IPS-18c (cell line): Measurements from ENCODE around the gene CLDN7.
A peak's percentile ranks its signal among the peaks of the same experiment; 100 is the strongest.

Experiments used
- H3K4me3 ChIP-seq: 2 replicates; pipeline ENCODE4 v1.7.0; 2013; ENCODE audit warnings: low read depth, mild to moderate bottlenecking, low read length, moderate library complexity; ENCODE audit not compliant: insufficient read depth
- H3K9me3 ChIP-seq: one replicate; pipeline ENCODE4 v1.6.1; 2013; ENCODE audit warnings: mild to moderate bottlenecking, low read length, moderate library complexity; ENCODE audit not compliant: control insufficient read depth, insufficient read depth

Gene CLDN7

GRCh38 chr17:7262192-7262934 is at the start of gene CLDN7:
Gene CLDN7, minus strand, starts transcription at chr17:7262478. Its CDS starts 435 bp downstream, at chr17:7262043.
- Histone ChIP-seq H3K4me3 (peak within 1 kb of the TSS; percentile 91), H3K9me3 (peaks cover 2% of the 10 kb centered on the region)

- no peak overlapping the region for H3K4me3 ChIP-seq
- H3K9me3 ChIP-seq: peaks cover 2% of the 10 kb centered on the region
These were observed 48.9 kb upstream of the CLDN7 start for GRCh38 chr17:7311110-7311705.

- no peaks in the 10 kb centered on the region for H3K9me3 ChIP-seq
- no peak overlapping the region for H3K4me3 ChIP-seq
These were observed 47.4 kb upstream of the CLDN7 start for GRCh38 chr17:7309628-7310027.

GRCh38 chr17:7308625-7309433 is 46.6 kb upstream of the CLDN7 start:
- Histone ChIP-seq H3K4me3 (peak overlapping the region; percentile 96), H3K9me3 (no peaks in the 10 kb centered on the region)

- H3K4me3 ChIP-seq: peak overlapping the region; percentile 96
- H3K9me3 ChIP-seq: no peaks in the 10 kb centered on the region
These were observed 45.7 kb upstream of the CLDN7 start for GRCh38 chr17:7307686-7308624.

GRCh38 chr17:7306911-7307685 is 44.8 kb upstream of the CLDN7 start, which contains the start of gene EIF5A:
Gene EIF5A, plus strand, starts transcription at chr17:7307628. Its CDS starts 2,008 bp downstream, at chr17:7309636.
- Histone ChIP-seq H3K9me3 (no peaks in the 10 kb centered on the region), H3K4me3 (peak within 1 kb of the TSS; percentile 96)

- H3K9me3 ChIP-seq: peaks cover 2% of the 10 kb centered on the region
These were observed 41.9 kb upstream of the CLDN7 start for GRCh38 chr17:7304179-7304578.

GRCh38 chr17:7296189-7296861 is 34.0 kb upstream of the CLDN7 start:
- Histone ChIP-seq H3K4me3 (no peak overlapping the region; the same call in 1 of the 2 replicates), H3K9me3 (no peaks in the 10 kb centered on the region)

More at GRCh38 chr17:7304179-7304578, 41.9 kb upstream of the CLDN7 start:
- H3K4me3 ChIP-seq: no peak overlapping the region

GRCh38 chr17:7295230-7296180 is 33.2 kb upstream of the CLDN7 start:
- H3K9me3 ChIP-seq: no peaks in the 10 kb centered on the region
- peak overlapping the region; percentile 40; the same call in 1 of the 2 replicates for H3K4me3 ChIP-seq

GRCh38 chr17:7294614-7295153 is 32.4 kb upstream of the CLDN7 start, which contains the start of gene YBX2:
Gene YBX2, minus strand, starts transcription at chr17:7294639. Its CDS starts 139 bp downstream, at chr17:7294500.
- Histone ChIP-seq H3K9me3 (no peaks in the 10 kb centered on the region), H3K4me3 (peak within 1 kb of the TSS; percentile 43)

GRCh38 chr17:7293816-7294613 is 31.7 kb upstream of the CLDN7 start:
- H3K4me3 ChIP-seq: peak overlapping the region; percentile 43
- no peaks in the 10 kb centered on the region for H3K9me3 ChIP-seq

- H3K9me3 ChIP-seq: no peaks in the 10 kb centered on the region
- no peak overlapping the region for H3K4me3 ChIP-seq
These were observed 30.9 kb upstream of the CLDN7 start for GRCh38 chr17:7293159-7293558.

GRCh38 chr17:7292729-7293128 is 30.5 kb upstream of the CLDN7 start:
- no peaks in the 10 kb centered on the region for H3K9me3 ChIP-seq
- H3K4me3 ChIP-seq: no peak overlapping the region

- H3K9me3 ChIP-seq: no peaks in the 10 kb centered on the region
- H3K4me3 ChIP-seq: no peak overlapping the region
These were observed 29.9 kb upstream of the CLDN7 start for GRCh38 chr17:7292194-7292593.
